Gastrocnemius medialis (tissue), 4 donors: Measurements from ENCODE around the gene DNM2. TPM values are rescaled to one million over a fixed set of nuclear protein-coding genes. Genes with fewer than 3 reads are reported as not detected.
A peak's percentile ranks its signal among the peaks of the same experiment; 100 is the strongest.

Source experiments
- ATAC-seq, 2 donors: fragments of 150-250 bp; one replicate each; pipeline ENCODE4 v1.9.1; 2016
- DNase-seq, 2 donors: peaks; one replicate each; pipeline ENCODE4 v3.0.0-alpha.2; 2019
- H3K27ac ChIP-seq, 4 donors: fragments of 200-600 bp; sonication (generic); 1 replicate in 1 of 4; 2 replicates in 3 of 4; pipeline ENCODE4 v1.5.1; 2016 to 2018; ENCODE audit warnings: mild to moderate bottlenecking in 2 of 4, moderate library complexity in 1 of 4
- H3K27me3 ChIP-seq, 3 donors: fragments of 200-600 bp; sonication (generic) in 2 of 3; 1 replicate in 1 of 3; 2 replicates in 2 of 3; pipeline versions ENCODE4 v1.5.1 to v1.6.0; 2016 to 2019; ENCODE audit warnings: mild to moderate bottlenecking in 1 of 3, moderate library complexity in 1 of 3
- H3K36me3 ChIP-seq, 2 donors: fragments of 200-600 bp; sonication (generic) in 1 of 2; one replicate each; pipeline ENCODE4 v1.5.1; 2017 to 2018
- H3K4me1 ChIP-seq, 2 donors: fragments of 200-600 bp; sonication (generic) in 1 of 2; one replicate each; pipeline ENCODE4 v1.5.1; 2016 to 2017; ENCODE audit warnings: mild to moderate bottlenecking in 2 of 2
- H3K4me3 ChIP-seq, 4 donors: fragments of 200-600 bp; sonication (generic) in 3 of 4; 1 replicate in 1 of 4; 2 replicates in 3 of 4; pipeline ENCODE4 v1.5.1; 2016 to 2019; ENCODE audit warnings: mild to moderate bottlenecking in 2 of 4
- H3K9me3 ChIP-seq, 3 donors: fragments of 200-600 bp; sonication (generic) in 2 of 3; 1 replicate in 1 of 3; 2 replicates in 2 of 3; pipeline ENCODE4 v1.5.1; 2016 to 2019
- POLR2A ChIP-seq, 2 donors: fragments of 450-650 bp; IDR thresholded peaks; one replicate each; pipeline ENCODE4 v1.6.1; 2017; ENCODE audit warnings: antibody characterized with exemption in 2 of 2, mild to moderate bottlenecking in 2 of 2, moderate library complexity in 2 of 2
- in situ Hi-C, 4 donors: fragments of 200-750 bp; cut with MboI; loops; one replicate each; pipeline versions ENCODE4 v1.15.0 to v1.8.0; 2017; ENCODE audit warnings: low sequenced_read_pairs in 4 of 4
- intact Hi-C: fragments of 100-400 bp; cut with DNase I; formaldehyde crosslinking; loops from one replicate; pipeline ENCODE4 v1.15.1; 2023; ENCODE audit warnings: low total_unique reads
- total RNA-seq, 4 donors: library from RNA; depleted of rRNA; stranded (reverse); fragments of >200 nt; gene quantifications; one replicate each; pipeline versions ENCODE4 v1.1.0 to v1.2.3, GENCODE V29; 2016
- TF ChIP-seq, protein P1 (sequence below), 5 experiments: fragments of 450-650 bp in 3 of 5; fragments of 200-600 bp in 2 of 5; sonication (generic) in 2 of 5; IDR thresholded peaks in 4 of 5; conservative IDR thresholded peaks in 1 of 5; 1 replicate in 4 of 5; 2 replicates in 1 of 5; pipeline ENCODE4 v1.5.1; 2016 to 2019; ENCODE audit warnings: antibody characterized with exemption in 5 of 5, mild to moderate bottlenecking in 3 of 5, moderate library complexity in 3 of 5

DNM2 gene
- total RNA-seq, 4 donors from 2014 or later, result 76.2 to 131 (median 108) TPM

DNA sequence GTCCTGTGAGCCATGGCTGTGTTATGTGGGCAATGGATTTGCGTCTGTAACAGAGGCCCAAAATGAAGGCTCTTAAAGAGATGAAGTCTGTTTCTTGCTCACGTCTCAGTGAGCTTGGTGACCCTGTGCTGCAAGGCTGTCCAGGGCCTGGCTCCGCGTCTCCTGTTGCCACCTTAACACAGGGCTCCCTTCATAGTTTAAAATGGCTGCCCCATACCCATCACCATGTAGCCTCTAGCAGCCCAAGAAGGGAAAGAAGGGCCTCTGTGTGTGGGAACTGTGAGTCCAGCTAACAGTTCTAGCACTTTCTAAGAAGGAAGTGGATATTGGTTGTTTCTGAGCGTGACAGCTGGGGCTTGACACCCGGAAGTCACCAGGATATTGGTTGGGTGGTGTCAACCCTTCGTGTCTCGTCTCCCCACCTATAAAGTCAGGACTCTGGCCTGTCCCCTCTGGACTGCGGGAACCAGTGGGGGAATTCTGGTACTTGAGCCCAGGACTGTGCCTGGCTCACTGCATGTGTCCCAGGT, 97.2 kb downstream of the DNM2 start:
- DNase-seq (no peak), ATAC-seq (no peak)
- Histone ChIP-seq H3K4me1 (no peaks in the 10 kb centered on the region), H3K4me3 (no peak overlapping the region), H3K27ac (peak overlapping the region in 1 of 4 donors; percentile 67), H3K27me3 (no peaks in the 10 kb centered on the region), H3K9me3 (no peaks in the 10 kb centered on the region), H3K36me3 (peaks cover 0 to 43% of the 10 kb centered on the region in 2 donors)
- in situ Hi-C loops (no loop called here), intact Hi-C loops (no loop called here)
- TF ChIP-seq POLR2A (IDR thresholded peaks at IDR 0.05), result no peak
- TF ChIP-seq, protein P1, sequence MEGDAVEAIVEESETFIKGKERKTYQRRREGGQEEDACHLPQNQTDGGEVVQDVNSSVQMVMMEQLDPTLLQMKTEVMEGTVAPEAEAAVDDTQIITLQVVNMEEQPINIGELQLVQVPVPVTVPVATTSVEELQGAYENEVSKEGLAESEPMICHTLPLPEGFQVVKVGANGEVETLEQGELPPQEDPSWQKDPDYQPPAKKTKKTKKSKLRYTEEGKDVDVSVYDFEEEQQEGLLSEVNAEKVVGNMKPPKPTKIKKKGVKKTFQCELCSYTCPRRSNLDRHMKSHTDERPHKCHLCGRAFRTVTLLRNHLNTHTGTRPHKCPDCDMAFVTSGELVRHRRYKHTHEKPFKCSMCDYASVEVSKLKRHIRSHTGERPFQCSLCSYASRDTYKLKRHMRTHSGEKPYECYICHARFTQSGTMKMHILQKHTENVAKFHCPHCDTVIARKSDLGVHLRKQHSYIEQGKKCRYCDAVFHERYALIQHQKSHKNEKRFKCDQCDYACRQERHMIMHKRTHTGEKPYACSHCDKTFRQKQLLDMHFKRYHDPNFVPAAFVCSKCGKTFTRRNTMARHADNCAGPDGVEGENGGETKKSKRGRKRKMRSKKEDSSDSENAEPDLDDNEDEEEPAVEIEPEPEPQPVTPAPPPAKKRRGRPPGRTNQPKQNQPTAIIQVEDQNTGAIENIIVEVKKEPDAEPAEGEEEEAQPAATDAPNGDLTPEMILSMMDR (IDR thresholded peaks at IDR 0.05 in 4 of 5, conservative IDR thresholded peaks at IDR 0.05 in 1 of 5), result no peak

DNA sequence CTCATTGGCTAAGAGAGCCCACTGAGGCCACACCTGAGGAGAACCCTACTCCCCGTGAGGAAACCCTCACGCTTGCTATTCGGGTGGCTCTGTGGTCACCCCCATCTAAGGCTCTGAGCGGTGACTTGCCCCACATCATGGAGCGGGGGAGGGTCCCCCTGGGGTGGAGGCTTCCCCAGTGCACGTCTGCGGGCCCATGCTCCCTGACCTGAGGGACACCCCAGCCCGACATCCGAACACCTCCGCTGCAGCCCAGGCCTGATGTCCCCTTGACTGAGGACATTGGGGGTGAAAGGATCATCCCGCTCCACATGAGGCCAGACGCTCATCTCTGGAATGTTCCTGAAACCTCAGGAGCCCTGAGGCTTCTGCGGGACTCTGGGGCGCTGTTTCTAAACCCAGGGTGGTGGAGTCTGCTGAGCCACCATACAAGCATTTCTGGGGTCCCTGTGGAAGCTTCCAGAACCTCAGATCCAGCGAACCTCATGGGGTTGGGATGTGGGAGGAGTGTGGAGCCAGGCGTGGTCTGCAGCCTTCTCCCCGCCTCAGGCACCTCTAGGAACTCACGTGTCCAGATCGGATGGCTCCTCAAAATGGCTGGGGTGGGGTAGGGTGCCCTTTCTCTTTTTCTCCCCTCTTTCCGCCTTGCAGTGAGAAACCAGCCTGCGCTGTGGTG, 98.2 kb downstream of the DNM2 start:
- Histone ChIP-seq H3K4me1 (peaks cover 3 to 4% of the 10 kb centered on the region in 2 donors), H3K27ac (peak overlapping the region; percentile 56 to 67 (median 65)), H3K36me3 (peaks cover 0 to 45% of the 10 kb centered on the region in 2 donors), H3K9me3 (no peaks in the 10 kb centered on the region), H3K4me3 (peak overlapping the region in 1 of 4 donors; percentile 36), H3K27me3 (no peaks in the 10 kb centered on the region)
- DNase-seq (no peak), ATAC-seq (no peak)
- intact Hi-C loops, result no loop called here
- in situ Hi-C loops, result no loop called here
- no peak for TF ChIP-seq POLR2A (IDR thresholded peaks at IDR 0.05)
- TF ChIP-seq, protein P1 (IDR thresholded peaks at IDR 0.05 in 4 of 5, conservative IDR thresholded peaks at IDR 0.05 in 1 of 5), result no peak

DNA sequence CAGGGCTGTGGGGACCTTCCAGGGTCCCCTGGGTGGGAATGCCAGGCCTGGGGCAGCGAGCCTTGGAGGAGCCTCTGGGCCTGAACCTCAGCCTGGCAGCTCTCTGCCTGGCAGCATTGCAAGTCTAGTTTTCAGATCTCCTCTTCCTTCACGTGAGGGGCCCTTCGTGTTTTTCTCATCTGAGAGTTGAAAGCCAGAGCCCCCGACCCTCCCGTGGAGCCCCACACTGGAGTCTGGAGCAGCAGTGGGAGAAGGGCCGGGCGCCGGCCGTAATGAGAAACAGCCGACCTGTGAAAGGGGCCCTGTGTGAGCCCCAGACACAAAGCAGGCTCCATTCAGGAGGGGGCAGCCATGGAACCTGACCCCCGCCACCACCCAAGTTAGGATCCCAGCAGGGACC, 98.8 kb downstream of the DNM2 start:
- intact Hi-C loops (no loop called here), in situ Hi-C loops (no loop called here)
- peak overlapping the region; percentile 56 to 67 (median 65) for H3K27ac ChIP-seq
- no peak for TF ChIP-seq POLR2A (IDR thresholded peaks at IDR 0.05)
- TF ChIP-seq, protein P1 (IDR thresholded peaks at IDR 0.05 in 4 of 5, conservative IDR thresholded peaks at IDR 0.05 in 1 of 5), result no peak
- H3K4me3 ChIP-seq, result peak overlapping the region in 3 of 4 donors; percentile 14 to 36 (median 17)
- H3K4me1 ChIP-seq, result peaks cover 4 to 5% of the 10 kb centered on the region in 2 donors
- H3K27me3 ChIP-seq, result no peaks in the 10 kb centered on the region
- peaks cover 0 to 45% of the 10 kb centered on the region in 2 donors for H3K36me3 ChIP-seq
- DNase-seq (no peak), ATAC-seq (no peak)
- no peaks in the 10 kb centered on the region for H3K9me3 ChIP-seq

DNA sequence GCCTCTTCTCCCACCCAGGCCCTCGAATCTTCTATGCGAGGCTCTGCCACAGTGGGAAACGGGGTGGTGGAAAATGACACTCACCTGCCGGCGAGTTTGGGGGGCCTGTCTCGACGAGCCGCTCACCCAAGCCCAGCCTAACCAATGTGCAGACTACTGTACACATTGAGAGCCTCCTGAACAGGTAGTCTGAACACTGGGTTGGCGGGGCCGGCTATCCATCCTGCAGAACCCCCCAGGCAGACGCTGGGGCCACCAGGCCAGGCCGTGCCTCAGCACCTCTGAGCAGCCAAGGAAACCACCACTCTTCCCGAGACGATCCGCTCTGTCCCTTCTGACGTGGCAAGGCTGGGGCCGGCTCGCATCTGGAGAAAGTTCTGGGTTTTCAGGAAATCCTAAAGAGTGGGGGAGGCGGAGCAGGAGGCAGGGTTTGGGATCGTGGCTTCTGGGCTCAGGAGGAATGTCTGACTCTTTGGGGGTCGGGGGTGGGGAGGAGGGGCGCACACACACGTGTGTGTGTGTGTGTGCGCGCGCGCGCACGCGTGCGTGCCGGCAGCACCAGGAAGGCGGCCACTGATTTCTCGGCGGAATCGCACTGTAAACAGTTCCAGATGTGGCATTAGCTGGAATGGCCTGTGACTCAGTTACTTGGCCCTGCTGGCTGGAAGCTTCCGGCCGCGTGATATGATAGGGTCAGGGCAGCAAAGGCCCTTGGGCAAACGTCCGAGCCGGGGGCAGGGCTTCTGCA, 99.6 kb downstream of the DNM2 start:
- TF ChIP-seq, protein P1 (IDR thresholded peaks at IDR 0.05 in 4 of 5, conservative IDR thresholded peaks at IDR 0.05 in 1 of 5), result no peak
- TF ChIP-seq POLR2A (IDR thresholded peaks at IDR 0.05), result no peak
- in situ Hi-C loops (no loop called here), intact Hi-C loops (no loop called here)
- peak; percentile 58 to 61 for ATAC-seq
- Histone ChIP-seq H3K27me3 (no peaks in the 10 kb centered on the region), H3K4me3 (peak overlapping the region in 3 of 4 donors; percentile 14 to 36 (median 17)), H3K27ac (peak overlapping the region; percentile 56 to 67 (median 65)), H3K9me3 (no peaks in the 10 kb centered on the region), H3K4me1 (peaks cover 4 to 5% of the 10 kb centered on the region in 2 donors), H3K36me3 (peaks cover 0 to 46% of the 10 kb centered on the region in 2 donors)
- peak; percentile 33 to 59 for DNase-seq
